ENCODE measurements around the gene SLC18A3. TPM values are rescaled to one million over a fixed set of nuclear protein-coding genes. Genes with fewer than 3 reads are reported as not detected.

The SLC18A3 gene
- total RNA-seq, 1 donor from 2014 or later, result not detected

DNA sequence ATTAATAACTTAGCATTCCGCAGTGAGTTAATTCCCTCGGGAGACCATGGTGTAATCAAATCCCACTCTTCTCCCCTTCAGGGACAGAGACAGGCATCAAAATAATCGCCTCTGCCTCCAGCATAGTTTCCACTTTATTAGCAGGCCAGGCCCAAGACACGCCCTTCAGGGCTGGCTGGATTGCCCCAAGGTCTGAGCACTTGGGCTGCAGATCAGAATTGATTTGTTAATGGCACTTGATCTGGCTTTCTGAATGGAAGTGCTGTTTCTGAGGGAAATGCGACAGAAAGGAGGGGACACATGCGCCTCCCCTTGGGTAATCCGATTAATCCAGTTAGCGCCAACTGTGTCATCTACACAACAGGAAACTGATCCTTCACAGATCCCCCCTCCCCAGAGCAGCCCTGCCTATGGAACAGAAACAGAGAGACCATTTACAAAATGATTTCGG is 19.3 kb downstream of the SLC18A3 start:
- no peak for ATAC-seq

DNA sequence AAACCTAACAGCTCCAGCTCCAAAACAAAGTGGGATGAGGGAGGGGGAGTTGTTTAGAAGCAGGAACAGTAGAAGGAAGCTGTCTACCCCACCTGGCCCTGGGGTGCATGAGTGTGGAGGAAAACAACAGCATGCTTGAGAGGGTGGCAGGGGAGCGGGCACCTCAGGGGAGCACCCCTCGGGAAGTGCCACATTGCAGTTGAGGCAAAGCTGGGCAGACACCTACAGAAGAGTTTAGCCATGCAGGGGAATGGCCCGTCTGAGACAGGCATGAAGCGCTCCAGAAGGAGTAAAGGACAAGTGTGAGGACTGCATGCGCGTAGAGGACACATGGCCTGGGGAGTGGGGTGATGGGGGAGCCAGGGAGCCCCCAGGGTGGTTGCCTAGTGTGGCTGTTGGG is 21.9 kb downstream of the SLC18A3 start:
- ATAC-seq, result no peak

DNA sequence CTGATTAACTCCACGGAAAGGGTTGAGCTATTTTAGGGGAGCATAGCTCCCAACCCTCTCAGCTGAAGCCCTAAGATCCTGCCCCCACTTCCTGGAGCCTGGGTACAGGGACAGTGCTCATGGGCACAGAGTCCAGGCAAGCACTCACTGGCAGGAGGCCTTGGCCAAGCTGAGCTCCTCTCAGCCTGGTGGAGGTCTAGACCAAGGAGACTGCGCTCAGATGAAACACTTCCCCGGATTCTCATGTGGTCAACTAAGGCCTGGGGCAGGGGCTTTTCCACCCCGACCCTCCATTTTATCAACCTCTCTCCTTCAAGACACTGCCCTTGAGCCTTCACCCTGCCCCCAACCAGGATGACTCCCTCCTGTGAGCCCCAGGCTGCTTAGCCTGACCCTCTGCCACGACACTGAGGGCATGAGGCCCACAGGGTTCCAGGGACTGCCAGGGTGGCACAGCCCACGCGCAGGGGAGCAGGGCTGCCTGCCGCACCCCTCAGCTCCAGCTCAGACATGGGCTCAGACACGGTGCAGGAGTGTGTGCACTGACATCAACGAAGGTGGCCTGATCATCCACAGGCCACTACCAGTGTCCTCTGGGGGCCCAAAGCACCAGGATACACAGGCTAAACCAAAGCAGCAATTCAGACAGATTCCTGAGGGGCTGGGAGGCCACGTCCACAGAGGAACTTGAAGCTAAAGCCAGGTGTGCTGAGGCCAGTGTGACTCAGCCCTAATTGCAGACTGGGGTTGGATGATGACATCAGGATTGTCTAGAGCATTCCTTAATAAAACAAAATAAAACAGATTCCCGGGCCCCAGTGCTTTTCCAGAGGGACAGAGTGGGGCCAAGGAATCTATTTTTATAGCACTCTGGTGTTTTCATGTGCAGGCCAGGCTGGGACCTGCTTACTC is 22.6 kb downstream of the SLC18A3 start:
- ATAC-seq, result peak; percentile 25

DNA sequence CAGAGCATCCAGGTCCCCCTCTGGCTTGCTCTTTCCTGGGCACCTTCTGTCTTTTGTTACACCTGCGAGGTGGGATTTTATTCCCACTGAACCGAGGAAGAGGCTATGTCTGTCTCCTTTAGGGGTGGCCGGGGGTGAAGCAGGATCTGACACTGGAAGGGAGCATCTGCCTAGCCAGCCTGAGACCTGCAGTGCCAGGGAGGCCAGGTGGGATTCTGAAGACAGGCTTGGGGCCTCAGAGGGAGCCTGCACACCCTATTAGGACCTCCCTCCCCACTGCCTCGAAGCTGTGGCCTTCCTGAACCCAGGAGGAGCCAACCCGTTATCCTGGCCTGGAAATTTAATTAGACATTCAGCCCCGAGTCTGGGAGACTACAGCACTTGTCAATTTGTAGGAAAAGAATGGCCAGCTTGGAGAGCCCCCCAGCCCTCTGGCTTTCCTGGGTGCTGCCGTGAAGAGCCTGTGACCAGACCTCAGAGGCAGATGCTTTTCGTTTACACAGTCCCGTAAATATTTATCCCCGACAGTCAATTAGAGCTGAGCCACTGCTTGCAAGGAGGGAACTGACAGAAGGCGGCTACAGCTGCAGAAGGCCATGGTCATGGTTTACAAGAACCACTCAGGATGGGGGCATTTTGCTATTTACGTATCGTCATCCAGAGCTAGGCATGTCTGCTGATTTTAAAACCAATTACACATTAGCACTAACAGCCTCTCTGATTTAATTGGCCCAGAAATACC is 23.4 kb downstream of the SLC18A3 start:
- ATAC-seq, result no peak

DNA sequence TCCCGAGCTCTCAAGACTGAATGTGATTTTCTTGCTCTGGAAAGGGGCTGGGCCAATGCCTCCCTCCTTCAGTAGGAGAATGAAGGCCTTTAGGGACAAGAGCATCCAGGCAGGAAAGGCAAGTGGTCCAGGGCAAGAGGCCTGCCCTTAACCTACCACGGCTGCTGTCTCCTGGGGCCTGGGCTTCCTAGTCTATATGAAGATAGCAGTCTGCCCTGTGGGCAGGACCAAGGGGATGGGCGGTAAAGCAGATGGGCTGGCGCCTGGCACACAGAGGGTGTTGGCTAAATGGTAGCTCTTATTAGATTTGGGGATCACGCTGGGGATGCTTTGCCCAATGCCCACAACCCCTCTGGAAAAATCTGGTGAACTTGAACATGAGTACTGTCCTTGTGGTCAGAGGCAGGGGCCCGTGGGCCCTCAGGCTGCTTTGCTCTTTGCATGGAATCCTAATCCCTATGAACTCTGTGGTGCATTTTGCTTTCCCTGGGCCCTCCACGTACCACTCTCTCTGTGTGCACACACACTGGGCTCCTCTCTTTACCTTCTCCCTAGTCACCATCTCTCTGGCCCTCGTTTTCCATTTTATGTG is 24.1 kb downstream of the SLC18A3 start:
- ATAC-seq, result no peak

DNA sequence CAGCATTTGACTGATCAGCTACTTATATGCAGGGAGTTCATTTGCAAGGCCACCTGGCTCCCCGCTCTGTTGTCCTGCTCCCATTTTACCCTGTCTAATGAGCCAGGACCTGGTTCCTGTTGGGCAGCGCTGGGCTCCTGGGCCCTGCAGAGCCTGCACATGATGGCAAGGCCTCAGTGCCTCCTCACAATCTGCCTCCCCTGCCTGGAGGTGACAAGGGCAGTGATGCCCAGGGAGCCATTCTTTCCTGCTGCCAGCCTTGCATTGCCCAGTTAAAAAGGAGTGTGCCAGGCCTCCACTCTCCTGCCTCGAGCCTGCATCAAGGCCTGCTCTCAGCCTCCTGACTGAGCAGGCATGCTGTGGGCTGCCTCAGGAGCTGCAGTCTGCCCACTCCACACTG is 32.2 kb downstream of the SLC18A3 start:
- no peak for ATAC-seq

DNA sequence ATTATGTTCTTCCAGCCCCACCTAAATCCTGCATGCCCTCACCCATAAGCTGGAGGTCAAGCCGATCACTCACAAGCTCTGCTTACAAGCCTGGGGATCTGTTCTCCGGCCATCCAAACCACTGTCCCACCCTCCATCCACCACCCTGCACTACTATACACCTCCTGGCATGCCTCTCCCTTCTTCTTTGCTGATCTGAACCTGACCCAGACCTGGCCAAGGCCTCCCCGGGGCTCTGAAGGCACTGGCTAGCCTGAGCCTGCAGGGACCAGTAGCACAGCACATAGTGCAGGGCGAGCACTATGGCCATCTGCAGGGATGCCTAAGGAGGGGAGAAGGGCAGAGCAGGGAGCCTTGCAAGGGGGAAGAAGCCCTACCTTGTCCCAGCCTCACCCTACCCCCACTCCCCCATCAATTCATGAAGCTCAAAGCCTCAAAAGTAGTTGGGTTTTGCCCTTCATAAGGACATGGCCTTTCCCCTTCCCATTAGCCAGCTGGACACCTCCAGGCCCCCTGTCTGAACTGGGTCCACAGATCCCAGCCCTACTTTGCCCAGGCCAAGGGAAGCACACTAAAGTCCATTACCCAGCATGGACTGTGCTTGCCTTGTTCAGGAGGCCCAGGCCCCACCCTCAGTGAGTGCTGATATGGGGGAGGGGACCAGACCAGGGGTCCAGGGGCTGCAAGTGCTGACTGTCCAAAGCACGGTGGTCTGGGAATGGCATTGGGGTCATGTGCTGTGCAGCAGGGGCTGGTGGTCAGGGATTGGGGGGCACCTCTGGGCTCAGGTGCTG is 33.3 kb downstream of the SLC18A3 start:
- no peak for ATAC-seq

DNA sequence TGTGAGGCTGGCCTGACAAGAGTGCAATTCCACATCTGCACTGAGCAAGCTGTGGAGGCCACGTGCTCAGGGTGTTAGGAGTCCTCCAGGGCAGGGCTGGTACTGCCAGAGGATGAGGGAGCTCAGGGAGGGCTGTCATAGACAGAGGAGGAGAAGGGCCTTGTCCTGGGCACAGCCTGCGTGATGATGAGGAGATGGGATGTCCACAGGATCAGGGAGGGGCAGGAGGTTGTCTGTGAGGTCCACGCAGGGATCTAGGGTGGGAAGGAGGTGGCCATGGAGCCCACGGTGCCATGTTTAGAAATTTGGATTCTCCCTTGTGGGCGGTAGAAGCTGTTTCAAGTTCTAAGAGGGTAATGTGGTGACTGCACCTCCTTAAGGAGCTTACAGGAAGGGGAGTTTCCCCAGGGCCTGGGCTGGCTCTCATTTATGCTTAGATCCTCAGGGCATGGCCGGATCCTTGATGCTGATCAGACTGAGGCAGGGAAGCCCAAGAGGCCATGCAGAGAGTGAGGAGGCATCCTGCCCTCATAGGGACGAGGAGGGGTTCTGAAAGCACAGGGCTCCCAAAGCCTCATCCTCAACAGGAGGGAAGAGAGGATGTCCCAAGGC is 34.0 kb downstream of the SLC18A3 start:
- ATAC-seq, result no peak

DNA sequence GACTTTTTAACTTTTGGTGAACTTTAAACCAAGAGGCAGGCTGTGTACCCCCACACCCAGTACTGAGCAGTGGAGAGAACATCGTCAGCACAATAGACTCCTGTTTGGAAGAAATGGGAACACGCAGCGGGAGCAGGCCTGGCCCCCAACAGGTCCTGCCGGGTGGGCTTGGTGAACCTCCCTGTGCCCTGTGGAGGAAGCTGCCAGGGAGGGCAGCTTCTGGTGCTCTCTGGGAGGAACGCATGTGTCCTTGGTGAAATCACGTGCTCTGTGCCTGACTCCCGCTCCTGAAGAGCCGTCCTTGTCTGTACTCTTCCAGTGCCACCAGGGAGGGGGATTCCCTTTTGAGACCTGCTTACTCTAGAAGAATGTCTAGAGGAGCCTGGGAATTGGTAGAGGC is 35.3 kb downstream of the SLC18A3 start:
- no peak for ATAC-seq

DNA sequence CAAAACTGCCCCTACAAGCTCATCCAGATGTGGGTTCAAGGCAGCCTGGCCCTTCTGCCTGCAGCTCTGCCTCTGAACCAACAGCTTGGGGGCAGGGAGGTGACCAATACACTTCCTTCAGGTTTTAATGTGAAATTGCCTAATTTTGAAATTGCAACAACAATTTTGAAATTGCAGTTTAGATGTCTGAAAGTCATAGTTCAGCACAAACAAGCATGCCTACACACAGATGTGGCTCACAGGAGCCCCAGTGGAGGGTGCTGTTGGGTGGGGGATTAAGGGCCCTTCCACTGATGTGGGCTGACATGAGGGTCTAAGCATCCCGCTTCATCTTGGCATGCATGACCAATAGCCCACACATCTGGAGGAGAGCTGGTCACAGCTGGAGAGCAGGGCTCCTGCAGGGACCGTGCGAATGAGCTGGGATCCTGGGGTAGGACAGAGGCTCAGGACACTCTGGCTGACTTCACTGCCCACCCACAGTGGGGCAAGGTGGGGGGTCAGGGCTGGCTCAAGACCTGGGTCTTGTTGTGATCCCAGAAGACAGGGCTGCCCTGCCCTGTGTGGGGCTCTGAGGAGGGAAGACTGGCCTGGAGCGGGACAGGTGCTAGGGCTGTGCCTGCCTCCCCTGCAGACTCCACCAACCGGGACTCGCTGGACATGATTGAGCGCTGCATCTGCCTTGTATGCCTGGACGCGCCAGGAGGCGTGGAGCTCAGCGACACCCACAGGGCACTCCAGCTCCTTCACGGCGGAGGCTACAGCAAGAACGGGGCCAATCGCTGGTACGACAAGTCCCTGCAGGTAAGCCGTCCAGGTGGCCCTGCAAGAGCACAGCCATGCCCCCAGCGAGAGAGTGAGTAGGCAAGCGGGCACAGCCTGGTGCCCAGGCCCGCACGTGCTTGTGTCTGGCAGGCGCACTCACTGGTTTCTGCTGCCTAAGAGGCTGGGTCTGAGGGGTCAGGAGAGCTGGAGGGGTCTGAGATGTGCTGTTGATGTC is 36.1 kb downstream of the SLC18A3 start:
- ATAC-seq, result peak; percentile 74

DNA sequence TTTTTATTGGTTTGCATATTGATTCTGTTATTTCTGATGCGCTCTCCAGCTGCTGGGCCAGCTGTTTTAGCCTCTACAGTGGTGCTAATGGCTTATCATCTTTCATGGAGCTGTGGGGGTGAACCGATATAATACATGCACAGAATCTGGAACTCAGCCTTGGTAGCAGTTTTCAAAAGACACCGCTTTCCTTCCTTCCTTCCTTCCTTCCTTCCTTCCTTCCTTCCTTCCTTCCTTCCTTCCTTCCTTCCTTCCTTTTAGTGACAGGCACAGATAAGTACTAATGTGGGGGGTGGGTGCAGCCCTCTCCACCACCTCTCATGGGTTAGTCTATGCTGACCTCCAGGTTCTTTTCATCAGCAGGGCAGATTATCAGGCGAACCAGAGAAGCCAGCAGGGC is 37.4 kb downstream of the SLC18A3 start:
- ATAC-seq, result no peak

DNA sequence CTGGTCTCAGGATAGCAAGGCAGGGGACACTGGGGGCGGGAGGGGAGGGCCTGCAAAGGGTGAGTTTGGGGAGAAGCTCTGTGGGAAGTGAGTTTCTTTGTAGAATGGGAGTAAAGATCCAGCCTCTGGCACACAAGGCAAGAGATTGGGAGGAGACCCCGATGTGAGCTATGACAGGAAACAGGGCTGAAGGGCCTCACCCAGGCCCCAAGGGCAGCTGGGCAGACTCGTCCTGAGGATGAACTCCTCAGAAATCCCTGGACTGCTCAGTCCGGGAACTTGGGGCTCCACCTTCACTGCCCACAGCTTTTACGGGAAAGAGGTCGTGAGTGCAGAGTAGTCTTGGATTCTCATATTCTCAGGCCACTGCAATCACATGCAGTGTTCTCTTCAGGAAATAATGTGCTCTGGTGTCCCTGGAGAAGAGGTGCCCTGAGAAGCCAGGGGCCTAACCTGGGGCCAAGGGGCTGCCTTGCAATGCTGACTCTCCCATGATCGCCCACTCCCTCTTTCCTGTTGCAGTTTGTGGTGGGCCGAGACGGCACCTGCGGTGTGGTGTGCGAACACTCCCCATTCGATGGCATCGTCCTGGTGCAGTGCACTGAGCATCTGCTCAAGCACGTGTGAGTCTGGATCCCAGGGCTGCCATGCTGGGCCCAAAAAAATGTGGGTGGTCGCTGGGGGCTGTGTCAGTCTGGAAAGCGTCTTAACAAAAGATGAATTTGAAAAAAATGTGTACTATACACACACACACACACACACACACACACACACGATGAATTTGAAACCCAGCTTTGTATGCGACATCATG is 38.1 kb downstream of the SLC18A3 start:
- no peak for ATAC-seq

DNA sequence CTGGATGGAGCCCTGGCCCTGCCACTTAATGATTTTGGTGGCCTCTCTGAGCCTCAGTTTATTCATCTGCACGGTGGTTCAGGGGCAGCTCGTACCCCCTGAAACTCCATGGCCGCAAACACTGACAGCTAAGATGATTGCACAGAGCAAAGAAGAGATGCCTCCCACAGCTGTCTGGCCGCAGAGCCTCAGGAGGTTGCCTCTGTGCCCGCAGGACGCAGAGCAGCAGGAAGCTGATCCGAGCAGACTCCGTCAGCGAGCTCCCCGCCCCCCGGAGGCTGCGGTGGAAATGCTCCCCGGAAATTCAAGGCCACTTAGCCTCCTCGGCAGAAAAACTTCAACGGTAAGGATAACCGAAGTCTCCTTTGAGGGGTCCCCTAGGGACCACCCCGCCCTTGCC is 39.2 kb downstream of the SLC18A3 start:
- ATAC-seq, result no peak

DNA sequence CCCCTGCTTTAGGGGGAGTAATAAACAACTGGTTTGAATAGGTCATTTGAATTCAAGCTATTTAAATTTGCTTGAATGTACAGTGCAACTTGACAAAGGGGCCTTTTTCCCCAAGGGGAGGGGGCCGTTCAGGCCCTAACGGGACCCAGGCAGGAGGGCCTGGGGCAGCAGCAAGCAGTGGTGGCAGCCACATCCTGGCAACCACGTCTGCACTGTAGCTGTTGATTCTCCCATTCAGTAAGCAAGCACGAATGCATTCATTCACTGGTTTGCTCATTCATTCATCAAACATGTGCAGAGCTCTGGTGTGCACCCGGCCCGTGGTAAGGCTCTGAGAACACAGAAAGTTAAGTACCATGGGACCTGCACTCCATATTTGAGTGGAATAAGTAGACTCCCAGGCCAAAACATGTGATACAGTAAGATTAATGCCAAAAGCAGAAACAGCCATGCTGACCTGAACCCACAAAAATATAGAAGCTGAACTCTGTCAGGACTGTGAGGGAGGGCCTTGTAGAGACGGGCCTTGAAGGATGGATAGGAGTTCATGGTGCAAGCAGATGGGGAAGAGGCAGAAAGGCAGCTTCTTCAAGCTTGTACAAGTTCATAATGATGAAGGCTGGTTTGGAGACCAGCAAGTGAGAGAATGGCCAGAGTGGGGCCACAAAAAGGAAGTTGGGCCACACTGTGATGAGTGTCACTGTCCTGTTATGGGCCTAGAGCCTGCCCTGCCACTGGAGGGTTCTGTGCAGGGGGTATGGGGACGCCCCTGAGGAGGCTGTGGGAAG is 40.0 kb downstream of the SLC18A3 start:
- ATAC-seq, result no peak

DNA sequence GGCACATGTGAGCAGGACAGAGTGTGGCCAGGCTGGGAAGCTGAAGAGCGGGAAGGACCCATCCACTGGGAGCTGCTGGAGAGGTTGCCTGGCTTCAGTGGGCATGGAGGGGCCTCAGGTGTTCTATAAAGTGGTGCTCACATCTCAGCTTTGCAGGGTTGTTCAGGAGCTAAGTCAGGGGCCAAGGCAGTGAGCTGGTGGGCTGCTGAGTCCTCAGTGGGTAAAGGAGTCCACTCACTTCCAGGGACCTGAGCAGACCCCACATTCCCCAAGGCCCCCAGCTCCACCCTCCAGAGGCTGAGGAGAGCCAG is 40.6 kb downstream of the SLC18A3 start:
- ATAC-seq, result no peak

DNA sequence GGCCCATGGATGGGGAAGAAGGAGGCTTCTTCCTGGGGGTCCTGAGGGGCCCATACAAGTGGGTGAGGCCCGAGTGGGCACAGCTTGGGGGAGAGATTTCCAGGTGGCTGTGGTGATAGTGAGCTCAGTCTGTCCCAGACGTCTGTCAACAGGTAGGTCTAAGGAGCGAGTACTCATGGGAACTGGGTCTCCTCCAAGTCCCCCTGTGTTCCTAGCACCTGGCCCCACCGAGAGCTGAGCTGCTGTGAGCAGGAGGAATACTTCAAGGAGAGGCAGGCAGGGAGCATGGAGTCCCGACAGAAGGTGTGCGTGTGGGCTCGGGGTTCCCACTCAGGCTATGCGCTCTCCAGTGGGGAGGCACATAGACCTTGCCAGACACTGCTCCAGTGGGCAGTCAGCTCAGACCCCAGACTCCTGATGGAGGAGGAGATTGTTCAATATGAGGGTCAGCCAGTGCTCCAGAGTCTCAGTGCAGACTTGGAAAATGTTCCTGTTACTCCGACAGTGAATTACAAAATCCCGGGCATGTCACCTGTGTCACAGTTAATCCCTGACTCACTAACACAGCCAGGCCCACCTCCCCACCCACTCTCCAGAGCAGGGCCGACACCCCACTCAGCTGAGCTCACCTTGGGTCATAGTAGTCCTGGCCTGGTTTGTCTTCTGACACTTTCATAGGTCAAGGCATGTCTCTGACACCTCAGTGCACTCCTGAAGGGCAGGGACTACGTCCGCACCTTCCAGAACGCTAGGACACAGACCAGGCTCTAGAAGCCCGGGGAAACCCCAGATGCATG is 41.1 kb downstream of the SLC18A3 start:
- no peak for ATAC-seq

DNA sequence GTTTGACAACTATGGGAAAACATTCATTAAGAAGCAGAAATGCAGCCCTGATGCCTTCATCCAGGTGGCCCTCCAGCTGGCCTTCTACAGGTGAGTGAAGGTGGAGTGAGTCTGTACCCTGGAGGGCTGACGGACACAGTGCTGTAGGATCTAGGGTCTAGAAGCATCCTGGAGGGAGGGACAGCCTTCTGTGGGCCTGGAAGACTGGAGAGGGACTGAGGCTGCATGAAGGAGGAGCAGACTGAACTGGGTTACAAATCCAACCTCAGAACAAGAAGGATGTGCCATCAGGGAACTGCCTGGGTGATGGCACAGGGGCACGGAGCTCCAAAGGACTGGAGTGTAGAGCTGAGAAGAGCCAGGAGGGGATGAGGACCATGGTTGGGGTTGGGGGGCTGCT is 41.8 kb downstream of the SLC18A3 start:
- ATAC-seq, result no peak
